ENCODE results near the gene ARHGAP6.
"Not testable (repeated sequence)": the region's sequence is repeated elsewhere in the genome, so short reads cannot be mapped to it uniquely, and the experiment has no call there.

ARHGAP6 gene

GRCh38 chrX:11531226-11531625 is 134.5 kb downstream of the ARHGAP6 start:
- no peaks in the 10 kb centered on the region for H3K9me3 ChIP-seq
- H3K4me1 ChIP-seq, result peaks cover 0 to 6% (median 0%) of the 10 kb centered on the region in 4 donors
- no peaks in the 10 kb centered on the region for H3K27me3 ChIP-seq
- no peak for DNase-seq
- TF ChIP-seq, protein P1, sequence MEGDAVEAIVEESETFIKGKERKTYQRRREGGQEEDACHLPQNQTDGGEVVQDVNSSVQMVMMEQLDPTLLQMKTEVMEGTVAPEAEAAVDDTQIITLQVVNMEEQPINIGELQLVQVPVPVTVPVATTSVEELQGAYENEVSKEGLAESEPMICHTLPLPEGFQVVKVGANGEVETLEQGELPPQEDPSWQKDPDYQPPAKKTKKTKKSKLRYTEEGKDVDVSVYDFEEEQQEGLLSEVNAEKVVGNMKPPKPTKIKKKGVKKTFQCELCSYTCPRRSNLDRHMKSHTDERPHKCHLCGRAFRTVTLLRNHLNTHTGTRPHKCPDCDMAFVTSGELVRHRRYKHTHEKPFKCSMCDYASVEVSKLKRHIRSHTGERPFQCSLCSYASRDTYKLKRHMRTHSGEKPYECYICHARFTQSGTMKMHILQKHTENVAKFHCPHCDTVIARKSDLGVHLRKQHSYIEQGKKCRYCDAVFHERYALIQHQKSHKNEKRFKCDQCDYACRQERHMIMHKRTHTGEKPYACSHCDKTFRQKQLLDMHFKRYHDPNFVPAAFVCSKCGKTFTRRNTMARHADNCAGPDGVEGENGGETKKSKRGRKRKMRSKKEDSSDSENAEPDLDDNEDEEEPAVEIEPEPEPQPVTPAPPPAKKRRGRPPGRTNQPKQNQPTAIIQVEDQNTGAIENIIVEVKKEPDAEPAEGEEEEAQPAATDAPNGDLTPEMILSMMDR (IDR thresholded peaks at IDR 0.05), result peak; percentile 43 to 53
- no peaks in the 10 kb centered on the region for H3K36me3 ChIP-seq
- H3K27ac ChIP-seq, result no peak overlapping the region
- no peak overlapping the region for H3K4me3 ChIP-seq
- intact Hi-C loops (cut with DNase I; ENCODE audit: low total_unique reads), result loop anchor here (5.0 kb wide), 2 partner anchors 241 to 384 kb away; no protein-coding TSS in a partner anchor

DNA sequence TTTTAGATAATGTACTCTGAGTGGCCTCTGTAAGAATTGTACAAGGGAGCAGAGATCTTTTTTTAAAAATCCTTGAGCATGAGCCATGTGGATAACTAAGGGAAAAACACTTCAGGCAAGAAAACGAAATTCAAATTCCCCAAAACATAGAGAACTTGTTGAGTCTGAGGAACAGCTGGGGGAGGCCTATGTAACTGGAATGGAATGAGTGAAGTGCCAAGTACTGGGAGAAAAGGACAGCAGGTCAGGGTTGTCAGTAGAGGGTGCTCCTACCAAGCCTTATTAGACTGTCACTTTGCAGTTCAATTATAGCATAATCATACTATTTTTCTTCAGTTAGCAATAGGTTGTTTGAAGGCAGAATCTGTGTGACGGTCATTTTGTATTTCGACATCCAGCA is 135.1 kb downstream of the ARHGAP6 start:
- no peak for DNase-seq
- TF ChIP-seq, protein P1 (IDR thresholded peaks at IDR 0.05), result no peak
- no peaks in the 10 kb centered on the region for H3K9me3 ChIP-seq
- intact Hi-C loops (cut with DNase I; ENCODE audit: low total_unique reads), result loop anchor here (5.0 kb wide), 2 partner anchors 242 to 383 kb away; no protein-coding TSS in a partner anchor
- H3K4me1 ChIP-seq, result peaks cover 0 to 6% (median 0%) of the 10 kb centered on the region in 4 donors
- H3K4me3 ChIP-seq, result no peak overlapping the region
- no peaks in the 10 kb centered on the region for H3K36me3 ChIP-seq
- no peaks in the 10 kb centered on the region for H3K27me3 ChIP-seq
- H3K27ac ChIP-seq, result peak overlapping the region in 1 of 2 donors; percentile 28

DNA sequence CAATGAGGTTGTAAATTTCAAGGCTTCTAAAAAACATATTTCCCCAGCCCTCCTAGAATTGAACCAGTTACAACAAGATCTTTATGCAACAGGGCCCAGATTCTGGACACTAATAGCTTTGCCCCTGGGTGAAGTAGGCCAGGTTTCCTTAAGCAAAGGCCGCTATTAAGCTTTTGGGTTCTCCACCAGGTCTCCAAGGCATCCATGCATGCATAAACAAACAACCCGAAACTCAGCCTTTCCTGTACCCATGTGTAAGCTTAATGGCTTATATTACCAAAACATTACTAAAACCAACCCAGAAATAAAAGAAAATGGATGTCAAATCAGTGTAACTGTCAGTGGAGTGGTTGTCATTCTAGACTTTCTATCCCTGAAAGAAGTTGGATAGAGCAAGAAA is 137.1 kb downstream of the ARHGAP6 start:
- no peak for DNase-seq
- intact Hi-C loops (cut with DNase I; ENCODE audit: low total_unique reads), result loop anchor here (10.0 kb wide), 1 partner anchor 154 kb away; no protein-coding TSS in a partner anchor
- H3K4me3 ChIP-seq, result no peak overlapping the region
- no peaks in the 10 kb centered on the region for H3K9me3 ChIP-seq
- no peaks in the 10 kb centered on the region for H3K36me3 ChIP-seq
- TF ChIP-seq, protein P1 (IDR thresholded peaks at IDR 0.05), result no peak
- H3K4me1 ChIP-seq, result peaks cover 0 to 6% (median 0%) of the 10 kb centered on the region in 4 donors
- no peaks in the 10 kb centered on the region for H3K27me3 ChIP-seq
- no peak overlapping the region for H3K27ac ChIP-seq

DNA sequence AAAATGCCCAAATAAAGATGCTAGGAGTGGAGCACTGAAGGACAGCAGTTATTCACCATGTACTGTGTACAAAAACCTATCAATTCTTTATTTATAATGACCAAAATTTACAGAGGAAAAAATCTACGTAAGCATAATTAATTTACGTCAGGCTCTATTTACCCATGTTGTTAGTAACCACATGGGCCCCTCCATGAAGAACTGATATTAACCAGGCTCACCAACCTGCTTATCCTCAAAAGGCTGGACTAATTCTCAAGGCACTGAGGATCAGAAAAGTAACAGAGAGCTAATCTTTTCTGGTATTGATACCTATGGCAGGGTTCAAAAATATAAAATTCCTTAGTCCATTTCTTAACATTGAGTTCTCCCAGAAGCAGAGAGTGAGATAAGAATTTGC is 140.0 kb downstream of the ARHGAP6 start:
- Histone ChIP-seq H3K27me3 (no peaks in the 10 kb centered on the region), H3K36me3 (no peaks in the 10 kb centered on the region), H3K9me3 (no peaks in the 10 kb centered on the region), H3K4me1 (peaks cover 0 to 1% (median 0%) of the 10 kb centered on the region in 4 donors), H3K27ac (no peak overlapping the region), H3K4me3 (no peak overlapping the region)
- no peak for DNase-seq
- TF ChIP-seq, protein P1 (IDR thresholded peaks at IDR 0.05), result no peak
- intact Hi-C loops (cut with DNase I; ENCODE audit: low total_unique reads), result loop anchor here (10.0 kb wide), 1 partner anchor 151 kb away; no protein-coding TSS in a partner anchor

DNA sequence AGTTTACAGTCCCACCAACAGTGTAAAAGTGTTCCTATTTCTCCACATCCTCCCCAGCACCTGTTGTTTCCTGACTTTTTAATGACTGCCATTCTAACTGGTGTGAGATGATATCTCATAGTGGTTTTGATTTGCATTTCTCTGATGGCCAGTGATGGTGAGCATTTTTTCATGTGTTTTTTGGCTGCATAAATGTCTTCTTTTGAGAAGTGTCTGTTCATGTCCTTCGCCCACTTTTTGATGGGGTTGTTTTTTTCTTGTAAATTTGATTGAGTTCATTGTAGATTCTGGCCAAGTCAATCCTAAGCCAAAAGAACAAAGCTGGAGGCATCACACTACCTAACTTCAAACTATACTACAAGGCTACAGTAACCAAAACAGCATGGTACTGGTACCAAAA is 146.5 kb downstream of the ARHGAP6 start:
- H3K4me1 ChIP-seq; H3K27ac ChIP-seq; H3K4me3 ChIP-seq; intact Hi-C loops (cut with DNase I; ENCODE audit: low total_unique reads); DNase-seq; H3K27me3 ChIP-seq; H3K36me3 ChIP-seq; H3K9me3 ChIP-seq: not testable (repeated sequence)

DNA sequence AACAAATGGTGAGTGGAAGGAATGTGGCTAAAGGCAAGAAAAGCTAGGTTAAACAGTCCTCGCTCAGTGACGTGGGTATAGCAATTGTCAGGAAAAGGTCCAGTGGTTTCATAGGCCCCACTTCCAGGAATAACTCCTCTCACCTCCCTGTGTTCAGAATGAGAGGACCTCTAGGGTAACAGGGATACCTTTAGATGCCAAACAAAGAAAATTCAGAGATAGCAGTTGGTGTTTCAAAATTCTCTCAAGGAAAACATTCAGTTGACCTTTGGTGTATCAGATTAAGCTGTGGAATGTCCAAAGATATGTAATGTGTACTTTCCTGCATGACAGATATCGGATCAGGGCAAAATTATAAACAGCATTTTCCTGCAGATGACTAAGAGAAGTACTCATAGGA is 155.9 kb downstream of the ARHGAP6 start:
- no peak overlapping the region for H3K4me3 ChIP-seq
- TF ChIP-seq, protein P1 (IDR thresholded peaks at IDR 0.05), result no peak
- no peaks in the 10 kb centered on the region for H3K36me3 ChIP-seq
- intact Hi-C loops (cut with DNase I; ENCODE audit: low total_unique reads), result no loop called here
- no peak overlapping the region for H3K27ac ChIP-seq
- no peaks in the 10 kb centered on the region for H3K9me3 ChIP-seq
- no peaks in the 10 kb centered on the region for H3K27me3 ChIP-seq
- no peaks in the 10 kb centered on the region for H3K4me1 ChIP-seq
- no peak for DNase-seq
